AG08396 (cell line): ENCODE measurements around the gene NAV2.

ENCODE experiments used
- DNase-seq: peaks from one replicate; pipeline ENCODE4 v3.0.0; 2012; ENCODE audit warnings: low spot score, mixed read lengths

NAV2 gene

DNA sequence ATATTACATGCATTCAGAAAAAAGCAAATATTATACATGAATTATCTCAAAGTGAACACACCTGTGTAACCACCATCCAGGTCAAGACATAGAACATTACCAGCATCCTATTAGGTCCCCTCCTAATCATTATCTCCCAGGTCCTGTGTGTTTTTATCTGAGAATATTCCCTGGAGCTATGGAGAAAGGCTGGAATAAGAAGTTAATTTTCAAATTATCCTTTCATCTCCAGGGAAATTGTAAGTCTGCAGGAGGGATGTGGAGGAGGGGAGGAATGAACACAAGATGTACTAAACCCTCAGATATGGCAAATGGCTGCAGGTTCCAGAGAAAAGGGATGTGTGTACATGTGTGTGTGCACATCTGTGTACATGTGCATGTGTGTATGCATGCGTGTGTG lies 25.2 kb upstream of the NAV2 start:
- no peak for DNase-seq

DNA sequence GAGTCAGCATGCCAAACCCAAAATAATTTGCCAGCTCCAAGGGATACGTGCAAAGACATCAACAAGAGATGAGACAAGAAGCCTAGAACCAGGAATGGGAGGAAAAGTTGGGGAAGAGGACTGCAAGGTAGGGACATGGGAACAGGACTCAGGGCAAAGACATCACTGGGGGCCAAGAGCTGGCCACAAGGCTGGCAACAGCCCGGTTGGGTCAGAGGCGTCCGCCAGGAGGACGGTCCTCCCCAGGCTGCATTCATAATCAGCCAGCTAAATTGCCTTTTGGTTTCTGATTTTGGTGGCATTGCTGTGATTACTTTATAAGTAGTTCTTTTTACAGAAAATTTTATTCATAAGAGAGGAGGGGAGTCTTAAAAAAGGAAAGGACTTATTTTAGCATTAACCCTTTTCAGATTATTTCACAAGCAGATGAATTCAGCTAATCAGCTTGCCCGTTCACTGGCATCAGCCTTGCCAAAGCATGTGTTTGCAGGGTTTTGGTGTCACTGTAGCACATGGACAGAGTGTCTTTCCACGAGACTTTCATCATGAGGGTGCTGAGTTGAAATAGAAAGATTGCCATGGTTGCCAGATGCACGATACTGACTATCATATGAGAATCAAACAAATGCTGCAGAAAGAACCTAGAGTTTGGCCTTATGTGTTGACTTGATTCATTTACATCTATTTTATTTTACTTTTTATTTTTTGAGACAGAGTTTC lies 23.2 kb upstream of the NAV2 start:
- no peak for DNase-seq

DNA sequence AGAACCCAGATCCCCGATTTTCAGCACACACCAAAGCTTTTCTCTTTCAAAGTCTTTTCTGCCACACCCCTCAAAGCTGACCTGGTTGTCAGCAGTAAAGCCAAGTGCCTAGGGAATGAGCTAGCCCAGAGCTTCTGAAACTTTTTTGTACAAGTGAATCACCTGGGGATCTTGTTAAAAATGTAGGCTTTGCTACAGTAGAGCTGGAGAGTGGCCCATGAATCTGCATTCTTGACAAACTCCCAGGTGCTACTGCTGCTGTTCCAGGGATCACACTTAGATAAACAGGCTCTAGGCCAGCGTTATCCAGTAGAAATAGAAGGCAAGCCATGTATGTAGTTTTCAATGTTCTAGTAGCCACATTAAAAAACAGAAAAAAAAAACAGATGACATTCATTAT lies 21.8 kb upstream of the NAV2 start:
- no peak for DNase-seq

DNA sequence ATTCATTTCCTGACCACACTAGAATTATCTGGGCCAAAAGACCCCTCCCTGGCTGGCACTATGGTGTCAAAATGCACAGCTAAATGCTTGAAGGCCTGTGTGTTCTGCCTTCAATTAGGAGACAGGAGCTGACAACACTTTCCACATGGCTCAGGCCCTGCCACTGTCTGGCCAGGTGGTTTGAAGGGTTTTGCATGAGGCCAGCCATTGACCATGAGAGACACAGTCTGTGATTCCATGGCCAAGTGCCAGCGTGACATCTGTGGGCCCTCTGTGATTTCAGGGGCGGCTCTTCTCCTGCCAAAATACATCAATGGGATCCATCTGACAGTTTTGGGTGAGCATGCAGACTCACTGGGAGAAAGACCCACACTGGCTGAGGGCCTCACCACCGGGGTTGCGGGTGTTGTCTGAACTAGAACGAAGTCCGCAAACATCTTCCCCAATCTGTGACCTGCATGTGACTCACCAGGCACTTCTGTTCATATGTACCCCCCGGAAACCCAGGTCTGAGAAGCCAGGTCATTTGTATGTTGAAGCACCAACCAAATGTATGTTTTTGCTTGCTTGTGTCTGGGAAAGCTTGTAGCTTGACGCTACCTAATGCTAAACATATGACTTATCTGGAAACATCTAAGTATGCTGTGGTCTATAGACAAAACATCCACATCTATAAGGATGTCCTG lies 20.7 kb upstream of the NAV2 start:
- DNase-seq: no peak

DNA sequence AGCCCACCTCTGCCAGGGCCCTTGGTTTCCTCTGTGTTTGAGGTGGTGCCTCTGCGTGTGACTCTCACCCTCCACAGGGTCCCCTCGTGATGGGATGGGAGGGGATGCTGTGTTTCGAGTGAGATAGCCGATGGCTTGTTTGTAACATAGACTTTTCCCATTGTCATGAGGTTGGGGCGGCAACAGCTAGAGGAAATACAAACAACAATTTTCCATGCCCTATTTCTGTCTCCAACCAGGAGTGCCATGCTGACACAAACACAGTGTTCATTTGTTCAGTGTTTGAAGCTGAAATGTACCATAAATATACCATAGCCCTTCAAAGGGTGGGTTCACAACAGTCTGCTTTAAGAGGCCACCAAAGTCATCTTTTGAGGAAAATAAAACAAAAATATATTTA lies 19.5 kb upstream of the NAV2 start:
- no peak for DNase-seq

DNA sequence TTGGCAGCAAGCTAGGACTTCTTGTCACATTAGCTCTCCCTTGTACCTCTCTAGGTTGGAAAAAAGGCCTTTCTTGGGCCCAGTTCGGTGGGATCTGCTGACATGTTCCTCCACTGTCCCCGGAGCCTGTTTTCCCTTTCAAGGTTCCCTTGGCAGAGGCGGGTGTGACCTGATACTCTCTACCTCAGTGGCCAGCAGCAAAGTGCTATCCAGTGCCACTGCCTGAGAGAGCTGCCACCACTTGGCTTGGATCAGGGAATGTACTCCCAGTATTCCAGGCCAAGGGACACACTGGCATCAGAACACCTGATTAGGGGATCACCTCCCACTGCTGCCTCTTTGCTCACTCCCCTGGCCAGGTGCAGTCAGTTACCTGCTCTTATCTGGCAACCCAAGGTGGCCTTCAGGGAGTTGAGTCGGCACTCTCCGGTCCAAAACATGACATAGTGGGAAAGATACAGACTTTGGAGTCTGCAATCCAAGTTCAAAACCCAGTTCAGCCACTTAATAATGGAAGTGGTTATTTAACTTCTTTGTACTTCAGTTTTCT lies 17.8 kb upstream of the NAV2 start:
- no peak for DNase-seq

DNA sequence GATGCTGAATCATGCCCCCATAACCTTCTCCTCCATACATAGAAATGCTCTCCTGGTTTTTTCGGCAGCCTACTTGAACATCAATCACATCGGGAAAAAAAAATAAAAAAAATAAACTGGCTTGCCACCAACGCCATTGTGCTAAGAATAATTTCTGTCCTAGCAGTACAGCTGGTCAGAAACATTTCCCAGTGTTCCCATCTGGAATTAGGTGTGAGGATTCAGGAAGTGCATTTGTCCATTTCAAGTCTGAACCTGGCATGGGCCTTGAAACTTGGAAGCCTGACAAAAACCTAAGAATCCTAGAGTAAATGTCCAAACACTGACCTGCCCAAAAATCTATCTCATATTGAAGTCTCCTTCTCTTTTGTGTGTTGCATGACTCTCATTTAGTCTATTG lies 16.6 kb upstream of the NAV2 start:
- no peak for DNase-seq

DNA sequence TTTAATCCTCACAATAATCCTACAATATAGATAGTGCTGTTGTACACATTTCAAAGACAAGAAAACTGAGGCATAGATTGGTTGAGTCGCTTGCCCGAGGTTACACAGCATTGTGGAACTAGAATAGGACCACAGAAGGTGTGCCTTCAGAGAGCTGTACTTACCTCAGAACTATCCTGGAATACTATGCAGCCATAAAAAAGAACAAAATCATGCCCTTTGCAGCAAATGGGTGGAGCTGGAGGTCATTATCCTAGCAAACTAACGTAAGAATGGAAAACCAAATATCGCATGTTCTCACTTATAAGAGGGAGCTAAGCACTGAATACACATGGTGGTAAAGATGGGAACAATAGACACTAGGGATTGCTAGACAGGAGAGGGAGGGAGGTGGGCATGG lies 15.7 kb upstream of the NAV2 start:
- DNase-seq: no peak

DNA sequence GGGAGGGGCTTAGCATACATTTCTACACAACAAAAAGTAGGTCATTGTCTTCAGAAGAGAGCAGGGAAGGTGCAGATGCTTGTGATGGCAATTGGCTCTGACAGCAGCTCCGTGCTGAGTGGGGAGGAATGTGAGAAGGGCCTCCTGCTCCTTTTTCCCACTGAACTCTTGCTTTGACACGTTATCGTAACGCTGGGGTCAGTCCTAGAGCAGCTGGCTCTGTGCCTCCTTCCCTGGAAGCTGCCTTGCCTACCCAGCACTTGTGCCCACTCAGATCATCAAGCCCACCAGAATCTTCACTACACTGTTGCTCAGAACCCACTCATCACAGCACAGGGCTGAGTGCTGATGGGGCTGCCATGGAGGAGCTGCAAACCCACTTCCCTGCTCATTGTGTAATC lies 14.9 kb upstream of the NAV2 start:
- DNase-seq: no peak

DNA sequence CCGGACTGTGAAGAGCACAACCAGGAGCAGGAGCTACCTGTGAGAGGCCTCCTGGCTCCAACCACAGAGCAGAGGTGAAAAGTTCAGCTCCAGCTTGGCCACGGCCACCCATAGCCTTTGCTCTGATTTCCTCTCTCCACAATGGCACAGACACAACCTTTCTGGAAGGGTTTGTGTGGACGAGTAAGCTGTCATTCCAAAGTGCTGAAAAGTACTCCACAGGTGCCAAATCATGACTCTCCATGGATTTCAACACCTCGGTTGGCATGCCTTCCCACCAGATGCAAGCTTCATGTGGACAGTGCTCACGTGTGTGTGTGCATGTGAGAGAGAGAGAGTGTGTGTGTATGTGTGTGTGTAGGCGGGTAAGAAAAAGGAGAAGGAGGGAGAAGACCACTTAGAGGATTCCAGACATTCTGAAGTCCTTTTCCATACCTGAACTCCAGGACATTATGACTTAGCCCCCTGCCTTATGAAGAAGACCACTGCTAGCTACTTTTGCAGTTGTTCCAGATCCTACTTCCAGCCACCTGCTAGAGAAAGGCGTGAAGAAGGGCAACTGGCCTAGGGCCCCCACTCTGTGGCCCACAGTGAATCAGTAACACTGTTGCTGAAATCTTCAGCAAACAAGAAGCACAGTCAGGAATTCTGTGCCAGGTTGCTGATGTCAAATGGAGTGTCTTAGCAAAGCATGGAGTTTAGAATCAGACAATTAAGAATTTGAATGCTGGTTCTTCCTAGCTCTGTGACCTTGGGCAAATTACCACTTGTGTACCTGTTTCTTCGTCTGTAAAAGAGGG lies 13.9 kb upstream of the NAV2 start:
- peak; percentile 16 for DNase-seq

DNA sequence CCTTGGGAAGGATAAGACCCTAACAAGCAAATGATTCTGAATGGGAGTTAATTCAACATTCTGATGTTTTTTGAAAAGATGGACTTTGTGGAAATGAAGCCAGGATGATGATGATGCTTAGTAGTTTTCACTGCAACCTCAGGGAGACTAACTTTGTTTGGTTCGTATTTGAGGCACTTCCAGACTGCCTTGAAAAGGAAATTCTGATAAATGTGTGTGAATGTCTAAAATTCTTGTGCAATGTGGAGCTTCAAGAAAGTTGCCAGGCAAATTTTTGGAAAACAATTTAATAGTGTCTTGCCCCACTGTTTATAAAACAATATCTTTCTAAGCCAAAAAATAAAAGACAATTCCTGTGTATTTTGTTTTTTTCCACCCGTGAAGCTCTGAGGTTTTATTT lies 11.2 kb upstream of the NAV2 start:
- no peak for DNase-seq

DNA sequence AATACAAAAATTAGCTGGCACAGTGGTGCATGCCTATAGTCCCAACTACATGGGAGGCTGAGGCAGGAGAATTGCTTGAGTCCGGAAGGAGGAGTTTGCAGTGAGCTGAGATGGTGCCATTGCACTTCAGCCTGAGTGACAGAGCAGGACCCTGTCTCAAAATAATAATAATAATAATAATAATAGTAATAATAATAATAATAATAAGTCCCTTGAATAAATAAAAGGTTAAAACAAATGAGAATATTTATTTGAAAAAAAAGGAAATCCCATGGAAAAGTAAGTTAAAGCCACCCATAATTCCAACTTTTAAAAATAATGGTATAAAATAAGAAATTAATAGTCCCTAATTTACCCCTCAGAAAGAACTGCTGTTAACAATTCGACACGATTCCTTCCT lies 10.0 kb upstream of the NAV2 start:
- no peak for DNase-seq

DNA sequence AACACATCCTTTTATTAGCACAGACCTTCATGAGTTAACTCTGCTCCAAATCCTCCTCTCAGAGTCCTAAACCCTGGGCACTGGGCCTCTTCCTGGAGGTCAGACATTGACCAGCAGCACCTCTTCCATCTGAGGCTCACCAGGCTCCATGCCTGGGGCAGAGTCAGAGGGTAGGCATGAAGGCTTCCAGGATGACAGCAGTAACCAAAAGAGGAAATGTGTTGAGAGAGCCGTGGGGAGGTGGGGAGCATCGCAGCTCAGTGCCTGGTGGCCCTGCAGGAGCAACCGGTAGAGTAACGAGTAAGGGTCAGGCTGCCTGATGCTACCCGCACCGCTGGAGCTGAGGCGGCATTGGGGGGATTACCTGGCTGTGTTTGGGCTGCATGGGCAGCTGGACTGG lies 9.4 kb upstream of the NAV2 start:
- DNase-seq: peak; percentile 22

DNA sequence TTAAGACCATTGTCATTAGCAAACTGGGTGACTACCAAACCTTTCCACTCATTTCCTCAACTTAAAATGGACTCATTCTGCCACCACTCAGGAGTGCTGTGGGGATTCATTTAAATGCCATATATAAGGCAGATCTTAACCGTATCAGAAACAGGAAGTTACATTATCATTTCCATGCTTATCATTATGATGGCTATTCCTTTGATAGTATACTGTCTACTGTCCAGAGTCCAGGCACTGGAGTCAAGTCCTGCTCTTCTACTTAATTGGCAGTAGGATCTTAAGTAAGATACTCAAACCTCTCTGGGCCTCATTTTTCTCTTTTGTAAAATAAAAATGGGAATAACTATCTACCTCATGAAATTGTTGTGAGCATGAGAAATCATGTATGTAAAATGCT lies 8.4 kb upstream of the NAV2 start:
- DNase-seq: no peak

DNA sequence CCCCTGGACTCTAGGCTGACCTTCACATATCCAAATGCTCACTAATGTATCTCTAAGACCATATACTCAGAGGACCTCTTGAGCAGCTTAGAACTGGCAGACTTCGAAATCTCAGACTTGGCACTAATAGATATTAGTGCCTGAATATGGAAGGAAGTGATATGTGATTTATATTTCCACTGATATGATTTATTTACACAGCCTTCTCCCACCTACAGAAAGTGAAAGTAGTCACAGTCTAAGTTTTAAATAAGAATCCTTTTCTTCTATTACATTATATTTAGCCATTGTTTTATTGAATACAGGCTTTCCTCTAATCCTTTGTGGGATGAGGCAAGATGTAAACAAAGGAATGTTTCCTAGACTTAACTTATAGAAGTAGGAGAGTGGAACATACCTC lies 6.7 kb upstream of the NAV2 start:
- no peak for DNase-seq

DNA sequence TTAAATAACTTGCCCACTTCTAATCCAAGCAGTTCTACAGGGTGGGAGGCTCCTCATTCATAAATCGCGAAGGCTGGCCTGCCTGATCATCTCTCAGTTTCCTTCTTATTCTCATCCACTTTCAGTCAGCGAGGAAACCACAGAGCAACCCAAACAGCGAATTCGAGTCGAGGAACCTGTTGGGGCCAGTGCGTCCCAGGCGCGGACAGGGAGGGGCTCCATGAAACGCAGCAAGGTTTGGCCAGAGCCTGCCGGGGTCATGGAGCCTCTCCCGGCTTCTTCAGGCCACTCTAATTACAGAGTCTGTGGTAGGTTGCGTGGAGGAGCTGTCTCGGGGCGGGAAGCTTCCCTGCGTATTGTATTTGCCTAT lies 741 bp upstream of the NAV2 start:
- no peak for DNase-seq

DNA sequence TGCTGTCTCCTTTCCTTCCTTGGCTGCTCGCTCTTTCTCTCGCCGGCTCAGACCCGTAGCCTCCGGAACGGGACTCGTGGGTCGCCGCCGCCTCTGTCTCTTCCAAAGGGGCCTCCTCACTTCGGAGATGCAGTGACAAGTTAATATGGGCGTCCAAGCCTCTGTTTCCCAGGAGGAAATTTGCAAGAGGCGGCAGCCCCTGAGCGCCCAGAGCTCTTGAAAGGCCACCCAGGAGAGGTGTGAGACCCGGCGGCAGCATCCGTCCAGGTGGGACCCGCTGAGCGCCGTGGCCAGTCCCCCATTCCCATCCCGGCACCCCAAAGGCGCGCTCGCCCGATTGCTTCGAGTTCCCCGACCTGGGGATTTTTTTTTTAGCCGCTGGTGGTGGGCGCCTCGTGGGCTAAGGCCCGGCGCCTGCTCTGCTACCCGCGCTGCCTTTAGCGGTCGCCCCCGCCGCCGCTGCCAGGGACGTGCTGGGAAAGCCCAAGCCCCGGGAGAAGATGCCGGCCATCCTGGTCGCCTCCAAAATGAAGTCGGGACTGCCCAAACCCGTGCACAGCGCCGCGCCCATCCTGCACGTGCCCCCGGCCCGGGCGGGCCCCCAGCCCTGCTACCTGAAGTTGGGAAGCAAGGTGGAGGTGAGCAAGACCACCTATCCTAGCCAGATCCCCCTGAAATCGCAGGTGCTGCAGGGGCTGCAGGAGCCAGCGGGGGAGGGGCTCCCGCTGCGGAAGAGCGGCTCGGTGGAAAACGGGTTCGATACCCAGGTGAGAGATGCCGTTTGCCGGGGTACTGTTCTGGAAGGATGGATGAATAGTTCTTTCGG lies 772 bp downstream of the NAV2 start:
- peak; percentile 10 for DNase-seq

DNA sequence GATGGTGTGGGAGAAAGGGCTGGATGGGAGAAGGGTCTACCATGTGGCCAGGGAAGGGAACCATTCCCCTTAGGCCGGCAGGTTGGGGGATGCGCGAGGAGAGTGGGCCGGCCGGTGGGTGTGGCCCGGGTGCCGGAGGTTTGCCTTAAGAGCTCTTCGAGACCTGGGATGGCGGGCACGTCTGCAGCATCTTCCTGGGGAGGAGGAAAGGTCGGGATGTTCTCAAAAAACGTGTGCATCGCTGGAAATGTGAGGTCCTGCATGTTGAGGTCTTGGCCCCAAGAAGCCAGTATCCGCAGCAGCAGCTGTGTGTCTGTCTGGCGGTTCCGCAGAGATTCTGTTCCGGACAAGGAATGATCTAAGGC lies 1.4 kb downstream of the NAV2 start:
- peak; percentile 14 for DNase-seq

DNA sequence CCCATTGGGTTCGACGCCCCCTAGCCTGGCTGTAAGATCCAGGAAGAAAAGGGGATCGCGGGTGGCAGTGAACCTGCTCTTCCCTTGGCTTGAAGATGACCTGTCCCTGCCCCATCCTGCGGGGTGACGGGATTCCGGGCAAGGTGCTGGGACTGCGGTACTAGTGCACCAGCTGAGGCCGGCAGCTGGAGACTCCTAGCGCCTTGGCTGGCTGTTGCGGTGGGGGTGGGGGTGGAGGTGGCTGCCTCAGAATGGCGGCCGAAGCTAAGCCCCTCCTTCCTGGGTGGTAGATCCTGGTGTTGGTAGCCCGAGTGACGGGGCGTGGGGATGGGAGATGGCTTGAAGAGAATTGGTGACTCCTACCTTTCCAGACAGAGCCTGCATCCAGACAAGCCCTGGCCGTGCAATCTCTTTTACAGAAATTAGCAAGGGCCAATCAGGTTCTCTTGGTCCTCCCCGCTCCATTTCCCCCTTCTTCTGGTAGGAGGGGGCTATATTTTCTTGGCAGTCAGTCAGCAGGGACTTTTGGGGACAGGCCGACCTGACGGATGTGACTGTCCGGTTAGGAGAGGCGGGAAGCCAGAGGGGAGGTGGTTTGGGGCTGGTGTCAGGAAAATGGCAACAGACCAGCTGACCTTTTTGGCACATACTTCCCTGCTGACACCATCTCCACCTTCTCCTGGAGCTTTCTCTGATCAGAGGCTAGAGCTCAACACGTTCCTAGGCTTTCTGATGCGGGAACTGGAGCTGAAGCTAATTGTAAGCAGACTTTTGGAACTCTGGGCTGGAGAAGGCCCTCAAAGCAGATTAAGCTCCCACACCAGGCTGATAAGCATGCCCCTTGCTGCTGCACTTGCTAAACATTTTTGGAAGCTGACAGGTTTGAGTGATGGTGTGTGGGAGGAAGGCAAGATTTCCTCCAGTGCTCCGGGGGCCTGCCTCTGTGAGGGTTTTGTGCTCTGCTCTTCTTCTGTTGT lies 2.0 kb downstream of the NAV2 start:
- peak; percentile 61 for DNase-seq

DNA sequence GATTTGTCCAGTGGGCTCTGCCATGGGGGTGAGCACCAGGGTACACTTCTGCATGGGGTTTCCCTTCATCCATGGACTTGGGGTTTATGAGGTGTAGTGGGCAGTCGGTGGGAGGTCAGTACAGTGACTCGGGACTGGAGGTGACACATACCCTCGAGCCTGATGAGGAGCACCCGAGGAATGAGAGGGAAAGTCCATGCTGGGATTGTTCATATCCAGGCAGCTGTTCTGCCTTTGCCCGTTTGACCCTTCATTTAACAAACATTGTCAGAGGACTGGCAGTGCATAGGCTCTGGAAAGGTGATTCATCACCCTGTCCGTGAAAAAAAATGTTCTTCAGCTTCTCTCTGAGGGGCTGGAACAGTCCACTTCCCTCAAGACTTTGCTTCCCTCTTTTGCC lies 2.7 kb downstream of the NAV2 start:
- DNase-seq: peak; percentile 73

DNA sequence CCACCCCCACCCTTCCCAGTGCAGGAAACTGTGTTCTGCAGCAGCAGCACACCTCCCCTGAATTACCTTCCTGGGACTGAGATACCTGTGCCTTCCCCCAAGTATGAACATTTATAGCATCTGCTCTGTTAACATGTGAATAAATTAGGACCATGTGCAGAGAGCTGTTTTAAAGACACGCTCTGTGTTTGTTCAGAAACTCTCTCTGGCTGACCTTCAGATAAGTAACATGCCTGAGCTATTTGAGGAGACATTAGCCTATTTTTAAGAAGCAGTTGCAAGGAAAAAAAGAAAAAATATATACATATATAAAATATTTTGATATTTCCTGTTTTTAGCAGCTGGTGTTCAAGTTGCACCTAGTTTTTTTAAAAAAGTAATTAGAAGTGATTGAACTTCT lies 5.4 kb downstream of the NAV2 start:
- DNase-seq: no peak
